COLO668 (cell line): ENCODE results near the gene PPP1R1C.

Source experiments
- DNase-seq: peaks from one replicate; lab custom pipeline; 2025; ENCODE audit not compliant: unreplicated experiment; lab: John Stamatoyannopoulos, UW

Gene PPP1R1C

GRCh38 chr2:181971032-181971431, 14.6 kb upstream of the PPP1R1C start:
- DNase-seq, result no peak

- no peak for DNase-seq
Measured at GRCh38 chr2:181972431-181973170, 13.1 kb upstream of the PPP1R1C start.

- DNase-seq, result no peak
Measured at GRCh38 chr2:181973171-181973783, 12.4 kb upstream of the PPP1R1C start.

- no peak for DNase-seq
Measured at GRCh38 chr2:181977661-181978350, 7.8 kb upstream of the PPP1R1C start.

GRCh38 chr2:181978351-181979150, 7.1 kb upstream of the PPP1R1C start:
- DNase-seq, result no peak

GRCh38 chr2:181984060-181984459, 1.6 kb upstream of the PPP1R1C start:
- no peak for DNase-seq

- DNase-seq, result no peak
Measured at GRCh38 chr2:181984814-181985631, 630 bp upstream of the PPP1R1C start.

GRCh38 chr2:181988154-181988924, 2.7 kb downstream of the PPP1R1C start:
- no peak for DNase-seq

GRCh38 chr2:181989099-181989498, 3.4 kb downstream of the PPP1R1C start:
- DNase-seq, result no peak

GRCh38 chr2:181991171-181991885, 5.7 kb downstream of the PPP1R1C start:
- no peak for DNase-seq

- DNase-seq, result no peak
Measured at GRCh38 chr2:181992776-181993175, 7.1 kb downstream of the PPP1R1C start.

GRCh38 chr2:181995289-181995688, 9.6 kb downstream of the PPP1R1C start:
- DNase-seq, result no peak

GRCh38 chr2:181998041-181998835, 12.6 kb downstream of the PPP1R1C start:
- DNase-seq, result no peak

GRCh38 chr2:181998891-181999654, 13.4 kb downstream of the PPP1R1C start:
- DNase-seq, result no peak

- DNase-seq, result no peak
Measured at GRCh38 chr2:181999911-182000310, 14.3 kb downstream of the PPP1R1C start.

GRCh38 chr2:182004945-182005520, 19.4 kb downstream of the PPP1R1C start:
- no peak for DNase-seq
